ENCODE data around the gene CACNA1I. TPM values are rescaled to one million over a fixed set of nuclear protein-coding genes. Genes with fewer than 3 reads are reported as not detected.

CACNA1I gene
- total and polyA plus RNA-seq, 2 donors (not counting 3 experiments of a cell fraction or from before 2014, with no cell fraction given): not detected

DNA sequence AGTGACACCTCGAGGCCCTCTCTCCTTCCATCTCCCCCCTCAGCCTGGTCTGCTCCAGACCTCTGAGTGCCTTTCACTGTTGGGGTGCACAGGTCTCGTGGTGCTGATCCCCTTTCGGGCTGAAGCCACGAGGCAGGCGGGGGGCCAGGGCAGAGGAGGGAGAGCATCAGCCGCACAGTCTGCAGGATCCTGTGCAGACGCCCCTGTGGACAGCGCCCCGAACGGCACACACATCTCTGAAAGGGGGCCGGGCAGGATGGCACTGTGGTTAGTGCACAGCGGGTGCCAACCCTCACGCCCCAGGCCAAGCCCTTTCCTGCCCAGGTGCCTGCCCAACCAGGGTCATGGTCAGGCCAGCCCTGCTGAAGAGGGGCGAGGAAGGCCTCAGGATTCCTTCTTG, 56.7 kb downstream of the CACNA1I start:
- Histone ChIP-seq H4K20me1 (replicated peaks; ENCODE audit: control insufficient read depth, extremely low read depth, insufficient read depth, low read length) (no peaks in the 10 kb centered on the region), H3K4me1 (ENCODE audit: control insufficient read depth, extremely low read depth, insufficient read depth, low read length) (no peaks in the 10 kb centered on the region), H3K4me2 (ENCODE audit: insufficient read depth, low read length) (no peak overlapping the region), H3K36me3 (ENCODE audit: control insufficient read depth in 2 of 2, extremely low read depth in 1 of 2, insufficient read depth in 2 of 2, low read length in 2 of 2) (no peaks in the 10 kb centered on the region), H3K9ac (replicated peaks; ENCODE audit: extremely low read depth, insufficient read depth, low read length) (no peak overlapping the region), H3K79me2 (ENCODE audit: control insufficient read depth, insufficient read depth, low read length) (no peaks in the 10 kb centered on the region), H2AFZ (ENCODE audit: low read depth, low read length) (no peak overlapping the region), H3K27ac (ENCODE audit: insufficient read depth, low read depth, low read length) (no peak overlapping the region), H3K27me3 (ENCODE audit: control insufficient read depth in 2 of 2, insufficient read depth in 2 of 2, low read length in 2 of 2) (peaks cover 0 to 7% of the 10 kb centered on the region in 2 experiments), H3K9me3 (replicated peaks; ENCODE audit: control insufficient read depth, insufficient read depth, low read length) (no peaks in the 10 kb centered on the region), H3K4me3 (replicated peaks in 1 of 3; ENCODE audit: insufficient read depth in 1 of 3, low read depth in 1 of 3, low read length in 3 of 3) (no peak overlapping the region), H3K9me1 (replicated peaks; ENCODE audit: control insufficient read depth, extremely low read depth, insufficient read depth, low read length) (no peaks in the 10 kb centered on the region)
- FAIRE-seq: no peak
- no peak for DNase-seq (ENCODE audit: low read depth, low spot score)
- ChIA-PET CTCF (no interaction called here), POLR2A (no interaction called here)
- TF ChIP-seq JUN (IDR thresholded peaks at IDR 0.05; ENCODE audit: borderline replicate concordance, insufficient read depth, insufficient read length, low read depth) (no peak), FOS (IDR thresholded peaks at IDR 0.05; ENCODE audit: borderline replicate concordance, insufficient read depth, low read length) (no peak), GATA2 (IDR thresholded peaks at IDR 0.05; ENCODE audit: insufficient read depth, insufficient read length, low read depth, low read length) (no peak), MAX (IDR thresholded peaks at IDR 0.05; ENCODE audit: insufficient read depth, insufficient read length) (no peak), POLR2A (IDR thresholded peaks at IDR 0.05; ENCODE audit: low read depth, low read length) (no peak), EZH2 (IDR thresholded peaks at IDR 0.05; ENCODE audit: borderline replicate concordance, low read depth, low read length, severe bottlenecking) (no peak), POLR2AphosphoS5 (IDR thresholded peaks at IDR 0.05; ENCODE audit: insufficient read depth, low read depth, low read length) (no peak), MYC (IDR thresholded peaks at IDR 0.05; ENCODE audit: low read depth, low read length) (no peak)
- TF ChIP-seq, protein P1, sequence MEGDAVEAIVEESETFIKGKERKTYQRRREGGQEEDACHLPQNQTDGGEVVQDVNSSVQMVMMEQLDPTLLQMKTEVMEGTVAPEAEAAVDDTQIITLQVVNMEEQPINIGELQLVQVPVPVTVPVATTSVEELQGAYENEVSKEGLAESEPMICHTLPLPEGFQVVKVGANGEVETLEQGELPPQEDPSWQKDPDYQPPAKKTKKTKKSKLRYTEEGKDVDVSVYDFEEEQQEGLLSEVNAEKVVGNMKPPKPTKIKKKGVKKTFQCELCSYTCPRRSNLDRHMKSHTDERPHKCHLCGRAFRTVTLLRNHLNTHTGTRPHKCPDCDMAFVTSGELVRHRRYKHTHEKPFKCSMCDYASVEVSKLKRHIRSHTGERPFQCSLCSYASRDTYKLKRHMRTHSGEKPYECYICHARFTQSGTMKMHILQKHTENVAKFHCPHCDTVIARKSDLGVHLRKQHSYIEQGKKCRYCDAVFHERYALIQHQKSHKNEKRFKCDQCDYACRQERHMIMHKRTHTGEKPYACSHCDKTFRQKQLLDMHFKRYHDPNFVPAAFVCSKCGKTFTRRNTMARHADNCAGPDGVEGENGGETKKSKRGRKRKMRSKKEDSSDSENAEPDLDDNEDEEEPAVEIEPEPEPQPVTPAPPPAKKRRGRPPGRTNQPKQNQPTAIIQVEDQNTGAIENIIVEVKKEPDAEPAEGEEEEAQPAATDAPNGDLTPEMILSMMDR (IDR thresholded peaks at IDR 0.05; ENCODE audit: extremely low read depth in 1 of 2, insufficient read depth in 1 of 2, low read depth in 1 of 2, low read length in 2 of 2): no peak
- BruUV-seq (replicated peaks): no TSS peak
- dilution Hi-C loops (cut with MboI; ENCODE audit: extremely low pct_ligation_motif_present, low sequenced_read_pairs): no loop called here
- intact Hi-C loops (cut with micrococcal nuclease): no loop called here
